GM23248 (cell line): ENCODE measurements around the gene PAX7. TPM values are rescaled to one million over a fixed set of nuclear protein-coding genes. Genes with fewer than 3 reads are reported as not detected.

Source experiments
- DNase-seq: peaks from one replicate; pipeline ENCODE4 v3.0.0-alpha.2; 2015
- H2AFZ ChIP-seq: fragments of 200-600 bp; sonication (generic); 2 replicates; pipeline ENCODE4 v1.6.1; 2016; ENCODE audit warnings: antibody characterized with exemption
- H3F3A ChIP-seq: fragments of 200-600 bp; sonication (generic); 2 replicates; pipeline ENCODE4 v1.6.1; 2016; ENCODE audit warnings: mild to moderate bottlenecking, antibody characterized with exemption, mixed run types; ENCODE audit not compliant: insufficient read depth
- H3K27ac ChIP-seq: fragments of 200-600 bp; sonication (generic); 2 replicates; pipeline ENCODE4 v1.5.1; 2016; ENCODE audit warnings: mild to moderate bottlenecking
- H3K27me3 ChIP-seq: fragments of 200-600 bp; sonication (generic); replicated peaks from 2 replicates; pipeline ENCODE4 v1.6.1; 2016; ENCODE audit warnings: mild to moderate bottlenecking; ENCODE audit not compliant: insufficient read depth
- H3K36me3 ChIP-seq: fragments of 200-600 bp; sonication (generic); 2 replicates; pipeline ENCODE4 v1.6.1; 2016; ENCODE audit warnings: low read depth, mild to moderate bottlenecking
- H3K4me1 ChIP-seq: fragments of 200-600 bp; sonication (generic); 2 replicates; pipeline ENCODE4 v1.6.1; 2016; ENCODE audit warnings: mild to moderate bottlenecking; ENCODE audit not compliant: insufficient read depth
- H3K4me2 ChIP-seq: fragments of 200-600 bp; sonication (generic); one replicate; pipeline ENCODE4 v1.6.1; 2016; ENCODE audit warnings: mild to moderate bottlenecking; ENCODE audit not compliant: unreplicated experiment
- H3K4me3 ChIP-seq: fragments of 200-600 bp; sonication (generic); 2 replicates; pipeline ENCODE4 v1.5.1; 2016; ENCODE audit warnings: mild to moderate bottlenecking
- H3K79me2 ChIP-seq: fragments of 200-600 bp; sonication (generic); 2 replicates; pipeline ENCODE4 v1.6.1; 2016; ENCODE audit warnings: mild to moderate bottlenecking; ENCODE audit not compliant: insufficient read depth
- H3K9ac ChIP-seq: fragments of 200-600 bp; sonication (generic); 2 replicates; pipeline ENCODE4 v1.6.1; 2016; ENCODE audit warnings: mild to moderate bottlenecking
- H3K9me2 ChIP-seq: fragments of 200-600 bp; sonication (generic); 2 replicates; pipeline ENCODE4 v1.6.1; 2016; ENCODE audit warnings: mixed run types, mild to moderate bottlenecking, moderate library complexity; ENCODE audit not compliant: insufficient read depth
- H3K9me3 ChIP-seq: fragments of 200-600 bp; sonication (generic); one replicate; pipeline ENCODE4 v1.6.1; 2017; ENCODE audit warnings: low read depth
- H4K20me1 ChIP-seq: fragments of 200-600 bp; sonication (generic); 2 replicates; pipeline ENCODE4 v1.6.0; 2016; ENCODE audit not compliant: insufficient read depth
- EZH2 ChIP-seq: fragments of 200-600 bp; sonication (generic); IDR thresholded peaks from 2 replicates; pipeline ENCODE4 v1.6.1; 2018; ENCODE audit warnings: antibody characterized with exemption, mild to moderate bottlenecking; ENCODE audit not compliant: insufficient read depth, poor library complexity, severe bottlenecking
- EZH2phosphoT487 ChIP-seq: fragments of 200-600 bp; sonication (generic); IDR thresholded peaks from 2 replicates; pipeline ENCODE4 v1.6.1; 2018; ENCODE audit warnings: antibody characterized with exemption, moderate library complexity, mild to moderate bottlenecking, low read depth; ENCODE audit not compliant: insufficient read depth
- WGBS, 2 experiments: methylation state at CpG; one replicate each; pipeline ENCODE4 v1.1.6; 2015 to 2017; ENCODE audit warnings: low lambda C conversion rate in 2 of 2, low coverage in 1 of 2; ENCODE audit errors: missing lambda C conversion rate in 2 of 2; 5-methylcytosine and 5-hydroxymethylcytosine counted together
- in situ Hi-C: fragments of 300-500 bp; cut with MboI; formaldehyde crosslinking; loops from 2 replicates; pipeline ENCODE4 v1.15.0; 2020
- polyA plus RNA-seq: library from polyadenylated mRNA; unstranded; fragments of >200 nt; fragmentation: Nextera tagmentation; extraction: Ambion mirVana; gene quantifications from 2 replicates; pipeline ENCODE4 v1.2.1, GENCODE V29; 2016
- total RNA-seq: library from RNA; depleted of rRNA; stranded (reverse); fragments of >200 nt; shearing (Covaris generic); gene quantifications from 2 replicates; pipeline ENCODE4 v1.2.3, GENCODE V29; 2014

The PAX7 gene
- total and polyA plus RNA-seq, 2 experiments from 2014 or later: not detected

DNA sequence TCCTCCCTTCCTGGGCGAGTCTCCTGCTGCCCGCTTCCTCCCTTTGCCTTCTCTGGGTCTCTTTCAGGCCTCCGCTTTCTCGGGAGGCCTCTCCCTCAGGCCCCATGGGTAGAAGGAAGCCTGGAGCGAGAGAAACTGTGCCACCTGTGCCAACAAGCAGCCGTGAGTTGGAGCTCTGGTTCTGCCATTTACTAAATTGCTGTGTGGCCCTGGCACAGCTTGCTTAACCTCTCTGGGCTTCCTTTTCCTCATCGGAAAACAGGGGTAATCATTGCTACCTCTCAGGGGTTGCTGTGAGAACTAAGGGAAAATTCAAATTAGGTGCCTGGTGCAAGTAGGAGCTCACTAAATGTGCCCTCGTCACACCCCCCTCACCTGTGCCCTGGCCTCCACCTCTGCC lies 80.4 kb downstream of the PAX7 start:
- in situ Hi-C loops: no loop called here
- Histone ChIP-seq H3K4me1 (no peaks in the 10 kb centered on the region), H2AFZ (no peak overlapping the region), H4K20me1 (no peaks in the 10 kb centered on the region), H3K9ac (no peak overlapping the region), H3K4me3 (no peak overlapping the region), H3K36me3 (no peaks in the 10 kb centered on the region), H3K27ac (no peak overlapping the region), H3K4me2 (no peak overlapping the region), H3K9me3 (no peaks in the 10 kb centered on the region), H3K79me2 (no peaks in the 10 kb centered on the region), H3F3A (no peaks in the 10 kb centered on the region), H3K27me3 (peaks cover 30% of the 10 kb centered on the region), H3K9me2 (no peaks in the 10 kb centered on the region)
- TF ChIP-seq EZH2phosphoT487 (no peak), EZH2 (no peak)
- 5 to 7% methylated on average over 8 of the region's 8 CpGs for WGBS, 2 experiments
- DNase-seq: no peak

GRCh38 chr1:18711536-18712251 lies 81.0 kb downstream of the PAX7 start:
- no peak overlapping the region for H3K27ac ChIP-seq
- H3K9me3 ChIP-seq: no peaks in the 10 kb centered on the region
- H3K36me3 ChIP-seq: no peaks in the 10 kb centered on the region
- no peak overlapping the region for H3K4me2 ChIP-seq
- H3K9me2 ChIP-seq: no peaks in the 10 kb centered on the region
- no peaks in the 10 kb centered on the region for H4K20me1 ChIP-seq
- no peak for TF ChIP-seq EZH2phosphoT487
- TF ChIP-seq EZH2: no peak
- no peaks in the 10 kb centered on the region for H3K79me2 ChIP-seq
- H3F3A ChIP-seq: no peaks in the 10 kb centered on the region
- H3K4me1 ChIP-seq: no peaks in the 10 kb centered on the region
- no peak overlapping the region for H3K9ac ChIP-seq
- in situ Hi-C loops: no loop called here
- H3K4me3 ChIP-seq: no peak overlapping the region
- WGBS, 2 experiments: 46 to 52% methylated on average over 11 of the region's 11 CpGs
- H2AFZ ChIP-seq: no peak overlapping the region
- no peak for DNase-seq
- H3K27me3 ChIP-seq: peaks cover 37% of the 10 kb centered on the region

DNA sequence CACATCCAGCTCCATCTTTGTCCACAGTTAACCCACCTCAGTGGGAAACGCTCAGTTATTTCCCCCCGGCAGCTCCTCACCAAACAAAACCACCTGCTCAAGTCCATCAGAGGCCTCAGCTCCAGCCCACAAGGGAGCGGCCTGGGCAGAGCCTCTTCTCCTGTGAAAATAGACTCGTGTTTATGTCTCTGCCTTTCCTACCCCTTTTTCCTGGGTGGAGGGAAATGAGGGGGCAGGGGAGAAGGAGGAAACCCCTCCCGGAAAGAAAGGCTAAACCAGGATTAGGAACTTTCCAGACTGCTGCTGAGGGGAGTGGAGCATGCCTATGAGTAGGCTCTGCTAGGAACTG lies 81.6 kb downstream of the PAX7 start:
- in situ Hi-C loops: no loop called here
- H2AFZ ChIP-seq: no peak overlapping the region
- H3K4me2 ChIP-seq: no peak overlapping the region

DNA sequence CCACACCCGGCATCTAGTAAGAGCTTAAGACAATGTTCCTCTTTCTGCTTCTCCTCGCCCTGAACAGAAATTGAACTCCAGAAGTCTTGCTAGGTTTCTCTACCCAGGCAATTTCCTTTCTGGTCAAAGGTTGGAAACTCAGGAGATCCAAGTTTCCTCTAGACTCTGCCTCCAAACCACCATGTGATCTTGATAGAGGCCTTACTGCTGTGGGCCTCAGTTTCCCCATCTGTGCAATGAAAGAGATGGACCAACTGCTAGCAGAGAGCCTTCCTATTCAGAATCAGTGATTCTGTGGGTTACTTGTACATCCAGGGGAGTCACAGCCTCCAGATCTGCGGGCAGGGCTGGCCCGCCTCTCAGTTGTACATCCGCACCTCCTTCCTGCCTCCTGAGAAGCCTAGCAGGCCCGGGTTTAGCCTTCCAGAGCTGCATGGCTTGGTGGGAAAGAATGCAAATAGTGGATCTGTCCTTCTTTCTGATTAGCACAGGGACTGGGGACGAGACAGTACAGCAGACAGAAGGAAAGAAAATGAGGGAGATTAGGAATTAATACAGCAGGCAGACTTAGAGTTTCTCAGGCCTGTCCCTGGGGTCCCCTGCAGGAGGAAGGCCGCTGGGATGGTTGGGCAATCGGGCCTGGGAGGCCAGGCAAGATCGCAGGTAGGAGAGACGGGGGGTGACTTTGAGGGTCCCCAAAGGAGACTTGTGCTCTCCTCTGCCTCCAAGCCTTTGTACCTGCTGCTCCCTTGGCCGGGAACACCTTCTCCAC lies 83.9 kb downstream of the PAX7 start:
- no peaks in the 10 kb centered on the region for H3K4me1 ChIP-seq
- no peaks in the 10 kb centered on the region for H3K9me3 ChIP-seq
- TF ChIP-seq EZH2 (no peak), EZH2phosphoT487 (no peak)
- no peak overlapping the region for H3K4me3 ChIP-seq
- no peak overlapping the region for H3K4me2 ChIP-seq
- 47 to 49% methylated on average over 12 of the region's 12 CpGs for WGBS, 2 experiments
- H3K27me3 ChIP-seq: peaks cover 42% of the 10 kb centered on the region
- no peaks in the 10 kb centered on the region for H3K9me2 ChIP-seq
- H3K9ac ChIP-seq: no peak overlapping the region
- no peaks in the 10 kb centered on the region for H3K79me2 ChIP-seq
- H2AFZ ChIP-seq: no peak overlapping the region
- H3K27ac ChIP-seq: no peak overlapping the region
- in situ Hi-C loops: no loop called here
- H4K20me1 ChIP-seq: no peaks in the 10 kb centered on the region
- H3K36me3 ChIP-seq: no peaks in the 10 kb centered on the region
- H3F3A ChIP-seq: no peaks in the 10 kb centered on the region
- DNase-seq: no peak

More for the DNA sequence above, 81.6 kb downstream of the PAX7 start:
- H3F3A ChIP-seq: no peaks in the 10 kb centered on the region
- H3K79me2 ChIP-seq: no peaks in the 10 kb centered on the region
- no peak for DNase-seq
- no peaks in the 10 kb centered on the region for H3K36me3 ChIP-seq
- no peaks in the 10 kb centered on the region for H4K20me1 ChIP-seq
- TF ChIP-seq EZH2 (no peak), EZH2phosphoT487 (no peak)
- H3K27ac ChIP-seq: no peak overlapping the region
- no peaks in the 10 kb centered on the region for H3K4me1 ChIP-seq
- H3K4me3 ChIP-seq: no peak overlapping the region
- H3K9me3 ChIP-seq: no peaks in the 10 kb centered on the region
- H3K9ac ChIP-seq: no peak overlapping the region
- no peaks in the 10 kb centered on the region for H3K9me2 ChIP-seq
- H3K27me3 ChIP-seq: peaks cover 43% of the 10 kb centered on the region
- WGBS, 2 experiments: 21 to 23% methylated on average over 5 of the region's 5 CpGs
